T-cell (primary cell): Measurements from ENCODE around the gene MITF. TPM values are rescaled to one million over a fixed set of nuclear protein-coding genes. Genes with fewer than 3 reads are reported as not detected.

Source experiments
- ATAC-seq, 4 experiments: fragments of 200-7000 bp in 3 of 4; fragments of 150-1000 bp in 1 of 4; cut with Tn5 transposase; replicated peaks in 1 of 4; 1 replicate in 3 of 4; 2 replicates in 1 of 4; pipeline ENCODE4 v1.10.0; 2021; ENCODE audit warnings: moderate library complexity in 3 of 4, mild to moderate bottlenecking in 2 of 4, moderate number of reproducible peaks in 1 of 4
- CTCF ChIA-PET, 2 donors: fragments of 300-600 bp; sonication (Branson Sonifier 250); formaldehyde crosslinking; loops; one replicate each; lab custom pipeline; 2022; ENCODE audit warnings: antibody characterized with exemption in 2 of 2; lab: Charles Lee
- POLR2A ChIA-PET, 2 donors: fragments of 300-600 bp; sonication (Branson Sonifier 250); formaldehyde crosslinking; loops; one replicate each; lab custom pipeline; 2022; ENCODE audit warnings: antibody characterized with exemption in 2 of 2; lab: Charles Lee
- DNase-seq, 35 experiments: peaks; one replicate each; pipeline versions ENCODE4 v3.0.0 to v3.0.0-alpha.2; 2013 to 2023
- H3K27ac ChIP-seq: one replicate; pipeline ENCODE4 v1.5.1; 2013; ENCODE audit warnings: low read length
- H3K27me3 ChIP-seq, 2 experiments: replicated peaks in 1 of 2; 1 replicate in 1 of 2; 2 replicates in 1 of 2; pipeline versions ENCODE4 v1.6.1 to v1.7.0; 2013; ENCODE audit warnings: low read length in 1 of 2, mixed read lengths in 1 of 2; ENCODE audit not compliant: control insufficient read depth in 2 of 2, insufficient read depth in 2 of 2; ENCODE audit errors: extremely low read depth in 1 of 2
- H3K36me3 ChIP-seq, 2 donors: 1 replicate in 1 of 2; 2 replicates in 1 of 2; pipeline versions ENCODE4 v1.6.1 to v1.7.0; 2013; ENCODE audit warnings: low read length in 1 of 2; ENCODE audit not compliant: control insufficient read depth in 2 of 2, insufficient read depth in 1 of 2; ENCODE audit errors: extremely low read depth in 1 of 2
- H3K4me1 ChIP-seq, 2 experiments: 1 replicate in 1 of 2; 2 replicates in 1 of 2; pipeline versions ENCODE4 v1.6.1 to v1.7.0; 2013; ENCODE audit warnings: low read length in 2 of 2, mixed read lengths in 1 of 2; ENCODE audit not compliant: insufficient read depth in 2 of 2, control insufficient read depth in 1 of 2; ENCODE audit errors: extremely low read depth in 1 of 2
- H3K4me3 ChIP-seq, 2 donors: 1 replicate in 1 of 2; 2 replicates in 1 of 2; pipeline versions ENCODE4 v1.5.1 to v1.7.0; 2013; ENCODE audit warnings: mild to moderate bottlenecking in 2 of 2, low read length in 1 of 2, moderate library complexity in 1 of 2; ENCODE audit not compliant: control insufficient read depth in 1 of 2; ENCODE audit errors: extremely low read depth in 1 of 2
- H3K9me3 ChIP-seq: 2 replicates; pipeline ENCODE4 v1.7.0; 2013
- H3K27ac Mint-ChIP-seq, 2 donors: one replicate each; pipeline ENCODE4 v1.8.0; 2020 to 2021; ENCODE audit warnings: mild to moderate bottlenecking in 2 of 2, mixed read lengths in 2 of 2
- H3K27me3 Mint-ChIP-seq, 2 donors: one replicate each; pipeline ENCODE4 v1.8.0; 2021 to 2022; ENCODE audit warnings: mixed read lengths in 2 of 2
- H3K36me3 Mint-ChIP-seq: one replicate; pipeline ENCODE4 v1.8.0; 2021; ENCODE audit warnings: mixed read lengths
- H3K4me1 Mint-ChIP-seq, 3 donors: one replicate each; pipeline ENCODE4 v1.8.0; 2020 to 2022; ENCODE audit warnings: mixed read lengths in 3 of 3, mild to moderate bottlenecking in 1 of 3
- H3K4me3 Mint-ChIP-seq, 3 donors: one replicate each; pipeline ENCODE4 v1.8.0; 2020 to 2022; ENCODE audit warnings: mild to moderate bottlenecking in 3 of 3, mixed read lengths in 3 of 3, moderate library complexity in 3 of 3
- H3K9me3 Mint-ChIP-seq, 3 donors: one replicate each; pipeline ENCODE4 v1.8.0; 2020 to 2022; ENCODE audit warnings: mixed read lengths in 3 of 3
- WGBS: methylation state at CpG from one replicate; pipeline ENCODE4 v1.1.5; 2013; ENCODE audit warnings: missing lambda C conversion rate; ENCODE audit not compliant: insufficient coverage; 5-methylcytosine and 5-hydroxymethylcytosine counted together
- total RNA-seq, 35 experiments: library from RNA in 6 of 35; stranded (reverse) in 6 of 35; fragments of 120-200 nt in 1 of 35; gene quantifications; one replicate each; pipeline versions ENCODE4 v1.2.1 to v1.2.4 and lab custom pipeline; 2013 to 2026

Gene MITF
- total RNA-seq, 5 donors from 2014 or later (not counting 1 experiment from before 2014, with no cell fraction given) = 0.09 to 0.51 (median 0.24) TPM; not detected in 1

- ChIA-PET CTCF (no interaction called here), POLR2A (no interaction called here)
- Histone ChIP-seq H3K9me3 (no peaks in the 10 kb centered on the region), H3K4me3 (no peak overlapping the region), H3K27me3 (peaks cover 0 to 15% of the 10 kb centered on the region in 2 experiments), H3K4me1 (peaks cover 0 to 11% of the 10 kb centered on the region in 2 experiments), H3K27ac (no peak overlapping the region), H3K36me3 (no peaks in the 10 kb centered on the region)
- WGBS = 87% methylated on average over 3 of the region's 8 CpGs
- DNase-seq (no peak), ATAC-seq (no peak)
- Mint-ChIP-seq H3K36me3 (no peaks in the 10 kb centered on the region), H3K4me1 (peaks cover 3 to 21% (median 15%) of the 10 kb centered on the region in 3 donors), H3K9me3 (no peaks in the 10 kb centered on the region), H3K4me3 (no peak overlapping the region), H3K27me3 (peaks cover 30 to 32% of the 10 kb centered on the region in 2 donors), H3K27ac (no peak overlapping the region)
Observed at GRCh38 chr3:69743975-69744906, 5.0 kb downstream of the MITF start.

- CTCF ChIA-PET = no interaction called here
- WGBS = no CpG with 5 or more reads among the region's 2 CpGs
- no peak for ATAC-seq
- POLR2A ChIA-PET = no interaction called here
- Mint-ChIP-seq H3K27me3 (peaks cover 25 to 28% of the 10 kb centered on the region in 2 donors), H3K4me1 (peaks cover 2 to 17% (median 10%) of the 10 kb centered on the region in 3 donors), H3K36me3 (no peaks in the 10 kb centered on the region), H3K27ac (no peak overlapping the region), H3K9me3 (peaks cover 0 to 5% (median 0%) of the 10 kb centered on the region in 3 donors), H3K4me3 (no peak overlapping the region)
- Histone ChIP-seq H3K4me1 (no peaks in the 10 kb centered on the region), H3K27me3 (peaks cover 0 to 4% of the 10 kb centered on the region in 2 experiments), H3K9me3 (no peaks in the 10 kb centered on the region), H3K4me3 (no peak overlapping the region), H3K36me3 (no peaks in the 10 kb centered on the region), H3K27ac (no peak overlapping the region)
- DNase-seq = no peak
Observed at GRCh38 chr3:69745505-69745904, 6.2 kb downstream of the MITF start.

GRCh38 chr3:69746119-69746518, 6.9 kb downstream of the MITF start:
- CTCF ChIA-PET = no interaction called here
- POLR2A ChIA-PET = no interaction called here
- WGBS = no CpG with 5 or more reads among the region's 2 CpGs
- ATAC-seq (no peak), DNase-seq (no peak)
- H3K27me3 Mint-ChIP-seq = peaks cover 19 to 22% of the 10 kb centered on the region in 2 donors
- H3K36me3 ChIP-seq = no peaks in the 10 kb centered on the region
- no peak overlapping the region for H3K27ac Mint-ChIP-seq
- peaks cover 0 to 14% (median 7%) of the 10 kb centered on the region in 3 donors for H3K4me1 Mint-ChIP-seq
- no peaks in the 10 kb centered on the region for H3K36me3 Mint-ChIP-seq
- H3K27ac ChIP-seq = no peak overlapping the region
- H3K4me3 Mint-ChIP-seq = no peak overlapping the region
- H3K27me3 ChIP-seq = no peaks in the 10 kb centered on the region
- no peaks in the 10 kb centered on the region for H3K9me3 ChIP-seq
- H3K9me3 Mint-ChIP-seq = peaks cover 0 to 5% (median 0%) of the 10 kb centered on the region in 3 donors
- no peaks in the 10 kb centered on the region for H3K4me1 ChIP-seq
- no peak overlapping the region for H3K4me3 ChIP-seq

- WGBS = no CpG with 5 or more reads among the region's 2 CpGs
- Histone ChIP-seq H3K27ac (no peak overlapping the region), H3K36me3 (no peaks in the 10 kb centered on the region), H3K4me3 (no peak overlapping the region), H3K27me3 (no peaks in the 10 kb centered on the region), H3K4me1 (no peaks in the 10 kb centered on the region), H3K9me3 (no peaks in the 10 kb centered on the region)
- ATAC-seq = no peak
- Mint-ChIP-seq H3K9me3 (peaks cover 5 to 10% (median 8%) of the 10 kb centered on the region in 3 donors), H3K4me3 (no peak overlapping the region), H3K4me1 (peaks cover 0 to 14% (median 7%) of the 10 kb centered on the region in 3 donors), H3K36me3 (no peaks in the 10 kb centered on the region), H3K27me3 (peaks cover 3 to 8% of the 10 kb centered on the region in 2 donors), H3K27ac (no peak overlapping the region)
- CTCF ChIA-PET = interaction anchor here in 1 of 2 donors (0.6 kb wide), 1 partner anchor 292 kb away, joined by 3 read pairs; no protein-coding TSS in a partner anchor
- no peak for DNase-seq
- POLR2A ChIA-PET = no interaction called here
Observed at GRCh38 chr3:69747511-69748258, 8.4 kb downstream of the MITF start.

- ChIA-PET CTCF (interaction anchor here in 1 of 2 donors (0.6 kb wide), 1 partner anchor 293 kb away, joined by 3 read pairs; no protein-coding TSS in a partner anchor), POLR2A (no interaction called here)
- H3K9me3 ChIP-seq = no peaks in the 10 kb centered on the region
- ATAC-seq = no peak
- no peak overlapping the region for H3K4me3 ChIP-seq
- no peak for DNase-seq
- peaks cover 0 to 14% (median 7%) of the 10 kb centered on the region in 3 donors for H3K4me1 Mint-ChIP-seq
- no peak overlapping the region for H3K27ac Mint-ChIP-seq
- no peaks in the 10 kb centered on the region for H3K4me1 ChIP-seq
- H3K27me3 Mint-ChIP-seq = peaks cover 2 to 6% of the 10 kb centered on the region in 2 donors
- H3K9me3 Mint-ChIP-seq = peaks cover 5 to 10% (median 8%) of the 10 kb centered on the region in 3 donors
- no peaks in the 10 kb centered on the region for H3K36me3 ChIP-seq
- 87% methylated on average over 2 of the region's 2 CpGs for WGBS
- no peak overlapping the region for H3K4me3 Mint-ChIP-seq
- H3K27ac ChIP-seq = no peak overlapping the region
- H3K27me3 ChIP-seq = no peaks in the 10 kb centered on the region
- no peaks in the 10 kb centered on the region for H3K36me3 Mint-ChIP-seq
Observed at GRCh38 chr3:69748503-69748902, 9.2 kb downstream of the MITF start.

GRCh38 chr3:69749461-69749860, 10.2 kb downstream of the MITF start:
- no peak for DNase-seq
- peaks cover 0 to 2% of the 10 kb centered on the region in 2 donors for H3K27me3 Mint-ChIP-seq
- no peaks in the 10 kb centered on the region for H3K27me3 ChIP-seq
- CTCF ChIA-PET = interaction anchor here in 1 of 2 donors (0.7 kb wide), 1 partner anchor 9 kb away, joined by 3 read pairs; no protein-coding TSS in a partner anchor
- no peak for ATAC-seq
- H3K27ac Mint-ChIP-seq = no peak overlapping the region
- no peaks in the 10 kb centered on the region for H3K36me3 Mint-ChIP-seq
- H3K4me1 ChIP-seq = no peaks in the 10 kb centered on the region
- H3K4me3 ChIP-seq = no peak overlapping the region
- no peak overlapping the region for H3K27ac ChIP-seq
- peaks cover 0 to 14% (median 7%) of the 10 kb centered on the region in 3 donors for H3K4me1 Mint-ChIP-seq
- H3K9me3 ChIP-seq = no peaks in the 10 kb centered on the region
- 92% methylated on average over 2 of the region's 3 CpGs for WGBS
- no peaks in the 10 kb centered on the region for H3K36me3 ChIP-seq
- H3K4me3 Mint-ChIP-seq = no peak overlapping the region
- POLR2A ChIA-PET = no interaction called here
- peaks cover 5 to 10% (median 8%) of the 10 kb centered on the region in 3 donors for H3K9me3 Mint-ChIP-seq
